Brain pericyte (primary cell): ENCODE results near the gene DIS3L2.
"Not testable (repeated sequence)": the region's sequence is repeated elsewhere in the genome, so short reads cannot be mapped to it uniquely, and the experiment has no call there.

Source experiments
- DNase-seq: peaks from one replicate; pipeline ENCODE4 v3.0.0-alpha.2; 2012; ENCODE audit warnings: low read depth, low spot score

Gene DIS3L2

GRCh38 chr2:232174662-232175061 lies 213.1 kb downstream of the DIS3L2 start:
- no peak for DNase-seq

GRCh38 chr2:232176587-232176986 lies 215.1 kb downstream of the DIS3L2 start:
- DNase-seq, result not testable (repeated sequence)

- no peak for DNase-seq
Measured at GRCh38 chr2:232183279-232183678, 221.8 kb downstream of the DIS3L2 start.

GRCh38 chr2:232184346-232184745 lies 222.8 kb downstream of the DIS3L2 start:
- DNase-seq, result no peak

GRCh38 chr2:232190796-232191195 lies 229.3 kb downstream of the DIS3L2 start:
- no peak for DNase-seq

- DNase-seq, result no peak
Measured at GRCh38 chr2:232195487-232195886, 234.0 kb downstream of the DIS3L2 start.

- DNase-seq, result no peak
Measured at GRCh38 chr2:232196802-232197201, 235.3 kb downstream of the DIS3L2 start.

GRCh38 chr2:232200195-232200594 lies 238.7 kb downstream of the DIS3L2 start:
- DNase-seq, result no peak

GRCh38 chr2:232203166-232203891 lies 241.8 kb downstream of the DIS3L2 start:
- DNase-seq, result no peak

GRCh38 chr2:232203936-232204335 lies 242.4 kb downstream of the DIS3L2 start:
- DNase-seq, result no peak

GRCh38 chr2:232204457-232204931 lies 243.0 kb downstream of the DIS3L2 start:
- DNase-seq, result no peak

GRCh38 chr2:232207174-232207573 lies 245.7 kb downstream of the DIS3L2 start:
- DNase-seq, result no peak

GRCh38 chr2:232210306-232210705 lies 248.8 kb downstream of the DIS3L2 start:
- DNase-seq, result no peak

GRCh38 chr2:232211743-232212686 lies 250.5 kb downstream of the DIS3L2 start:
- no peak for DNase-seq

GRCh38 chr2:232213176-232213575 lies 251.7 kb downstream of the DIS3L2 start:
- DNase-seq, result no peak

- DNase-seq, result no peak
Measured at GRCh38 chr2:232214053-232214452, 252.5 kb downstream of the DIS3L2 start.

GRCh38 chr2:232216028-232216427 lies 254.5 kb downstream of the DIS3L2 start:
- DNase-seq, result no peak

GRCh38 chr2:232218778-232219495 lies 257.4 kb downstream of the DIS3L2 start:
- DNase-seq, result no peak

GRCh38 chr2:232219496-232219870 lies 258.0 kb downstream of the DIS3L2 start:
- no peak for DNase-seq

GRCh38 chr2:232219932-232220331 lies 258.4 kb downstream of the DIS3L2 start:
- no peak for DNase-seq

GRCh38 chr2:232225429-232225828 lies 263.9 kb downstream of the DIS3L2 start:
- DNase-seq, result no peak

- DNase-seq, result no peak
Measured at GRCh38 chr2:232225895-232226294, 264.4 kb downstream of the DIS3L2 start.
